ENCODE data around the gene LCLAT1. TPM values are rescaled to one million over a fixed set of nuclear protein-coding genes. Genes with fewer than 3 reads are reported as not detected.

The LCLAT1 gene
- total RNA-seq, 4 donors from 2014 or later: 10.3 to 20.6 (median 17.7) TPM

DNA sequence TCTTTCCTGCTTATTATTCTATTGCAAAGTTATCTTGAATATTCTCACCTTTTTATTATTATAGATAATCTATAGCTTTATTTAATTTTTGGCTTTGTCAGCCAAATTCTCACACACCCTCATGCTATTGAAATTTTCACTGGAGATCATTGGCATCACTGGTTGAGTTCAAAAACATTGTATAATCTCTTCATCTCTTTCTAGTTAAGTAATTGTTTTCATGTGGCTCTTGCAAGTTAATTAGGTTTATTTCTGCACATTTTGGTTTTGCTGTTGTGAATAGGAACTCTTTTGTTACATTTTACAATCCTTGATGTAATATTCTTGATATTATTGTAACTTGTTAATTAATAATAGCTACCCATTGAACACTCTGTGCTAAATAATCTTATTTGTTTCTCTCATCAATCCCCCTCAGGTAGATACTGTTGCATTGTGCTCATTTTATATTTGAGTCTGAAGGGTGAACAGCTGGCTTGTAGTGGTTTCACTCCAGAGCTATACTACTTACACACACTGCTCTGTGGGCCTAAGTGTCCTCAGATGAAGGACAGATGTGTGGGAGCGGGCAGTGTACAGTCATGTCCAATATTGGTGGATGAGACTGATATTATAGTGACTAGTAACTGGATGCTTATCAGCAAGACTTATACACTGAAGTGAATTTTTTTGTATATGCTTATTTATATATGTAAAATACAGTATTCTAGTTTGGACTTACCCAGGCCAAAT lies 112.7 kb downstream of the LCLAT1 start:
- Histone ChIP-seq H3K27ac (no peak overlapping the region), H3K27me3 (no peaks in the 10 kb centered on the region), H3K9me3 (no peaks in the 10 kb centered on the region), H3K4me3 (no peak overlapping the region), H3K36me3 (no peaks in the 10 kb centered on the region), H3K4me1 (no peaks in the 10 kb centered on the region)
- 89% methylated on average over 1 of the region's 1 CpG for WGBS
- no peak for DNase-seq (ENCODE audit: low spot score in 2 of 2)
- TF ChIP-seq, protein P1, sequence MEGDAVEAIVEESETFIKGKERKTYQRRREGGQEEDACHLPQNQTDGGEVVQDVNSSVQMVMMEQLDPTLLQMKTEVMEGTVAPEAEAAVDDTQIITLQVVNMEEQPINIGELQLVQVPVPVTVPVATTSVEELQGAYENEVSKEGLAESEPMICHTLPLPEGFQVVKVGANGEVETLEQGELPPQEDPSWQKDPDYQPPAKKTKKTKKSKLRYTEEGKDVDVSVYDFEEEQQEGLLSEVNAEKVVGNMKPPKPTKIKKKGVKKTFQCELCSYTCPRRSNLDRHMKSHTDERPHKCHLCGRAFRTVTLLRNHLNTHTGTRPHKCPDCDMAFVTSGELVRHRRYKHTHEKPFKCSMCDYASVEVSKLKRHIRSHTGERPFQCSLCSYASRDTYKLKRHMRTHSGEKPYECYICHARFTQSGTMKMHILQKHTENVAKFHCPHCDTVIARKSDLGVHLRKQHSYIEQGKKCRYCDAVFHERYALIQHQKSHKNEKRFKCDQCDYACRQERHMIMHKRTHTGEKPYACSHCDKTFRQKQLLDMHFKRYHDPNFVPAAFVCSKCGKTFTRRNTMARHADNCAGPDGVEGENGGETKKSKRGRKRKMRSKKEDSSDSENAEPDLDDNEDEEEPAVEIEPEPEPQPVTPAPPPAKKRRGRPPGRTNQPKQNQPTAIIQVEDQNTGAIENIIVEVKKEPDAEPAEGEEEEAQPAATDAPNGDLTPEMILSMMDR (IDR thresholded peaks at IDR 0.05): no peak
- no peak for TF ChIP-seq POLR2A (IDR thresholded peaks at IDR 0.05)
- no peak for TF ChIP-seq POLR2AphosphoS5 (IDR thresholded peaks at IDR 0.05)
- no peak for TF ChIP-seq EP300 (IDR thresholded peaks at IDR 0.05)

DNA sequence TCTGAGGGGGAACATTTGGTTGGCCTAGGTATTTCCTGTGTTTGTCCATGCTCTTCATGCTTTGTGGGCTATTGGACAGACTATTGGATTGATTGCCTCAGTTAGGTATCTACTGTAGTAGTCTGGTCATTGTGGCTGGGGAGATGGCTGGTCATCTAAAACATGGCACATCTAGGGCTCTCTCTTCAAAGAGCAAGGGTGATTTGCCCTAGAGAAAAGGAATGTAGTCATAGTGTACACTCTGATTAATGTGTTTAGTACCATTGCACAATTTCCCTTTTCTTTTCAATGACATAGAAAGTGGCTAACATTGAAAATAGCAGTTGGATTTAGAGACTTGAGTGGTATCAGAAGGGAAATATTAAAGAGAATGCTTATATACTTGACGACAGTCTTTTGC lies 114.3 kb downstream of the LCLAT1 start:
- Histone ChIP-seq H3K27ac (no peak overlapping the region), H3K4me3 (no peak overlapping the region), H3K36me3 (no peaks in the 10 kb centered on the region), H3K9me3 (no peaks in the 10 kb centered on the region), H3K27me3 (no peaks in the 10 kb centered on the region), H3K4me1 (no peaks in the 10 kb centered on the region)
- DNase-seq (ENCODE audit: low spot score in 2 of 2): no peak
- no peak for TF ChIP-seq EP300 (IDR thresholded peaks at IDR 0.05)
- 96% methylated on average over 1 of the region's 1 CpG for WGBS

- 61% methylated on average over 5 of the region's 5 CpGs for WGBS
- TF ChIP-seq EP300 (IDR thresholded peaks at IDR 0.05) (no peak), POLR2AphosphoS5 (IDR thresholded peaks at IDR 0.05) (no peak), POLR2A (IDR thresholded peaks at IDR 0.05) (no peak)
- TF ChIP-seq, protein P1 (IDR thresholded peaks at IDR 0.05): no peak
- Histone ChIP-seq H3K4me1 (peaks cover 5% of the 10 kb centered on the region), H3K9me3 (no peaks in the 10 kb centered on the region), H3K36me3 (no peaks in the 10 kb centered on the region), H3K4me3 (no peak overlapping the region), H3K27me3 (no peaks in the 10 kb centered on the region), H3K27ac (peak overlapping the region; percentile 69)
- no peak for DNase-seq (ENCODE audit: low spot score in 2 of 2)
Observed at GRCh38 chr2:30565851-30566358, 118.9 kb downstream of the LCLAT1 start.

DNA sequence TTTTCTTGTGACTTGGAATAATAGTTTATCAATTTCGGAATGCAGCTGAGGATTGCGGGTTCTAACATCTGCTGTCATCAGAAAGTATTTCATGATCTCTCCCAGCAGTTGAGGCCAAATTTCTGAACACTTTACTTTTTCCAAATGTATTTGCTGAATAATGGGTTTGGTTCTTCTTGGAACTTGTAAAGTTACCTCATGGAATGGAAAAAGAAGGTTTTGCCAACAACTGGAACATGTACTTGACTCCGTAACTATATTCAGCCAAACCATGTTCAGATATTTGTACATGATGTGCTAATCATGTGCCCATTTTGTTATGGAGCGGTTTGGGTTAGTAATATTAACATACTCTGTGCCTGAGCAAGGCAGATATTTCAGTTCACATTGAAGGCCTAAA lies 119.6 kb downstream of the LCLAT1 start:
- peak overlapping the region; percentile 69 for H3K27ac ChIP-seq
- no peaks in the 10 kb centered on the region for H3K36me3 ChIP-seq
- DNase-seq (ENCODE audit: low spot score in 2 of 2): no peak
- TF ChIP-seq, protein P1 (IDR thresholded peaks at IDR 0.05): no peak
- TF ChIP-seq POLR2A (IDR thresholded peaks at IDR 0.05) (no peak), EP300 (IDR thresholded peaks at IDR 0.05) (no peak), POLR2AphosphoS5 (IDR thresholded peaks at IDR 0.05) (peak in 2 of 3 donors; percentile 22 to 26)
- H3K27me3 ChIP-seq: no peaks in the 10 kb centered on the region
- H3K4me1 ChIP-seq: peaks cover 5% of the 10 kb centered on the region
- H3K9me3 ChIP-seq: no peaks in the 10 kb centered on the region
- 75% methylated on average over 4 of the region's 4 CpGs for WGBS
- H3K4me3 ChIP-seq: no peak overlapping the region

GRCh38 chr2:30567317-30567716 lies 120.3 kb downstream of the LCLAT1 start:
- no peak for TF ChIP-seq POLR2AphosphoS5 (IDR thresholded peaks at IDR 0.05)
- no peak for TF ChIP-seq POLR2A (IDR thresholded peaks at IDR 0.05)
- no peak for TF ChIP-seq EP300 (IDR thresholded peaks at IDR 0.05)
- TF ChIP-seq, protein P1 (IDR thresholded peaks at IDR 0.05): no peak
- no peaks in the 10 kb centered on the region for H3K9me3 ChIP-seq
- peak overlapping the region; percentile 62 for H3K27ac ChIP-seq
- peaks cover 5% of the 10 kb centered on the region for H3K4me1 ChIP-seq
- no peaks in the 10 kb centered on the region for H3K27me3 ChIP-seq
- DNase-seq (ENCODE audit: low spot score in 2 of 2): no peak
- no peak overlapping the region for H3K4me3 ChIP-seq
- WGBS: 93% methylated on average over 4 of the region's 4 CpGs
- no peaks in the 10 kb centered on the region for H3K36me3 ChIP-seq

All from suprapubic skin (tissue), 4 donors.